ENCODE results near the gene SNCA.

GRCh38 chr4:89800012-89800516 lies 36.9 kb downstream of the SNCA start:
- TF ChIP-seq CTCF (IDR thresholded peaks at IDR 0.05) (no peak), ZFX (IDR thresholded peaks at IDR 0.05; ENCODE audit: borderline replicate concordance) (no peak)

All from 22Rv1 (cell line).